A549 (cell line): ENCODE results near the gene SDS. TPM values are rescaled to one million over a fixed set of nuclear protein-coding genes. Genes with fewer than 3 reads are reported as not detected.

Experiments
- ATAC-seq, 2 experiments: fragments of 200-7000 bp in 1 of 2; fragments of >200 bp in 1 of 2; cut with Nextera tagmentation in 1 of 2; cut with Tn5 transposase in 1 of 2; 3 replicates each; pipeline versions ENCODE4 v1.8.0 to v1.9.1; 2018 to 2020; ENCODE audit warnings: mild to moderate bottlenecking in 1 of 2, moderate library complexity in 1 of 2
- CTCF ChIA-PET: fragments of 300-600 bp; sonication (Branson Sonifier 250); formaldehyde crosslinking; extraction: SDS; loops from one replicate; lab custom pipeline; 2021; ENCODE audit warnings: antibody characterized with exemption, inconsistent platforms; lab: Yijun Ruan, JAX
- POLR2A ChIA-PET: fragments of 350-600 bp; formaldehyde crosslinking; extraction: SDS; loops from one replicate; lab custom pipeline; 2021; ENCODE audit warnings: antibody characterized with exemption, inconsistent platforms; lab: Yijun Ruan, JAX
- DNase-seq, 2 experiments: peaks; one replicate each; pipeline versions ENCODE4 v3.0.0 to v3.0.0-alpha.2; 2011 to 2016; ENCODE audit warnings: low read depth in 1 of 2, low spot score in 1 of 2
- FAIRE-seq: peaks from 2 replicates; lab custom pipeline; 2011; peaks lifted over from hg19 to GRCh38; lab: Jason Lieb, UNC
- H3K27ac ChIP-seq, 2 experiments: fragments of >200 bp; sonication (Bioruptor Twin); formaldehyde crosslinking; 3 replicates each; pipeline ENCODE4 v1.5.1; 2016 to 2017
- H3K4me1 ChIP-seq: fragments of >200 bp; sonication (Bioruptor Twin); formaldehyde crosslinking; 3 replicates; pipeline ENCODE4 v1.6.1; 2016
- H3K4me2 ChIP-seq: fragments of >200 bp; sonication (Bioruptor Twin); formaldehyde crosslinking; 3 replicates; pipeline ENCODE4 v1.6.1; 2016
- H3K4me3 ChIP-seq: fragments of >200 bp; sonication (Bioruptor Twin); formaldehyde crosslinking; 3 replicates; pipeline ENCODE4 v1.5.1; 2016
- H3K9me3 ChIP-seq: fragments of >200 bp; sonication (Bioruptor Twin); formaldehyde crosslinking; 3 replicates; pipeline ENCODE4 v1.6.1; 2016
- CTCF ChIP-seq: fragments of >200 bp; sonication (Bioruptor Twin); formaldehyde crosslinking; IDR thresholded peaks from 3 replicates; pipeline ENCODE4 v1.5.1; 2016
- EP300 ChIP-seq, 2 experiments: fragments of >200 bp; sonication (Bioruptor Twin); formaldehyde crosslinking; IDR thresholded peaks; 2 replicates in 1 of 2; 3 replicates in 1 of 2; pipeline ENCODE4 v1.6.1; 2016 to 2017
- FOSL2 ChIP-seq, 2 experiments: fragments of 450-650 bp in 1 of 2; fragments of >200 bp in 1 of 2; sonication (Bioruptor Twin) in 1 of 2; formaldehyde crosslinking; IDR thresholded peaks; 2 replicates each; pipeline versions ENCODE4 v1.5.0 to v1.6.1; 2016 to 2020; ENCODE audit warnings: mild to moderate bottlenecking in 1 of 2, moderate library complexity in 1 of 2
- GATA3 ChIP-seq: IDR thresholded peaks from 2 replicates; pipeline ENCODE4 v1.6.1; 2012; ENCODE audit warnings: borderline replicate concordance
- JUN ChIP-seq, 2 experiments: fragments of >200 bp; sonication (Bioruptor Twin); formaldehyde crosslinking; IDR thresholded peaks; 2 replicates in 1 of 2; 3 replicates in 1 of 2; pipeline ENCODE4 v1.6.1; 2016 to 2017
- JUNB ChIP-seq: fragments of >200 bp; sonication (Bioruptor Twin); formaldehyde crosslinking; IDR thresholded peaks from 2 replicates; pipeline ENCODE4 v1.6.1; 2016
- MAX ChIP-seq: IDR thresholded peaks from 2 replicates; pipeline ENCODE4 v1.6.1; 2012
- PHF8 ChIP-seq: fragments of 200-600 bp; sonication (generic); IDR thresholded peaks from 2 replicates; pipeline ENCODE4 v1.6.1; 2016; ENCODE audit warnings: low read depth, mild to moderate bottlenecking, antibody characterized with exemption, moderate library complexity, borderline replicate concordance
- POLR2A ChIP-seq: IDR thresholded peaks from 2 replicates; pipeline ENCODE4 v1.6.1; 2012; ENCODE audit warnings: mild to moderate bottlenecking, low read length
- RAD21 ChIP-seq, 2 experiments: fragments of >200 bp in 1 of 2; sonication (Bioruptor Twin) in 1 of 2; formaldehyde crosslinking in 1 of 2; IDR thresholded peaks in 1 of 2; conservative IDR thresholded peaks in 1 of 2; 2 replicates in 1 of 2; 3 replicates in 1 of 2; pipeline ENCODE4 v1.6.1; 2012 to 2018; ENCODE audit warnings: inconsistent platforms in 1 of 2
- SMC3 ChIP-seq: fragments of >200 bp; sonication (Bioruptor Twin); formaldehyde crosslinking; IDR thresholded peaks from 3 replicates; pipeline ENCODE4 v1.6.1; 2018; ENCODE audit warnings: inconsistent platforms
- ZFP36 ChIP-seq: fragments of 450-650 bp; IDR thresholded peaks from 2 replicates; pipeline ENCODE4 v1.6.1; 2014; ENCODE audit warnings: borderline replicate concordance; ENCODE audit not compliant: partially characterized antibody
- WGBS: methylation state at CpG from one replicate; pipeline ENCODE4 v1.1.6; 2017; ENCODE audit errors: missing lambda C conversion rate; 5-methylcytosine and 5-hydroxymethylcytosine counted together
- polyA plus RNA-seq, 4 experiments: library from polyadenylated mRNA; depleted of rRNA in 3 of 4; stranded (reverse); fragments of >200 nt; fragmentation: RNase III in 1 of 4; extraction: RNeasy Plus Mini Kit Qiagen cat#74134 plus additional on column Dnase treatment in 1 of 4; gene quantifications; 2 replicates in 3 of 4; 3 replicates in 1 of 4; pipeline ENCODE4 v1.2.3, GENCODE V29; 2011 to 2017
- TF ChIP-seq, protein P1 (sequence below): IDR thresholded peaks from 2 replicates; pipeline ENCODE4 v1.6.1; 2012; ENCODE audit warnings: low read depth, borderline replicate concordance

Gene SDS
- polyA plus RNA-seq, 2 of the 4 experiments (the other 2 are of a cell fraction): 3.9 to 7.3 TPM

DNA sequence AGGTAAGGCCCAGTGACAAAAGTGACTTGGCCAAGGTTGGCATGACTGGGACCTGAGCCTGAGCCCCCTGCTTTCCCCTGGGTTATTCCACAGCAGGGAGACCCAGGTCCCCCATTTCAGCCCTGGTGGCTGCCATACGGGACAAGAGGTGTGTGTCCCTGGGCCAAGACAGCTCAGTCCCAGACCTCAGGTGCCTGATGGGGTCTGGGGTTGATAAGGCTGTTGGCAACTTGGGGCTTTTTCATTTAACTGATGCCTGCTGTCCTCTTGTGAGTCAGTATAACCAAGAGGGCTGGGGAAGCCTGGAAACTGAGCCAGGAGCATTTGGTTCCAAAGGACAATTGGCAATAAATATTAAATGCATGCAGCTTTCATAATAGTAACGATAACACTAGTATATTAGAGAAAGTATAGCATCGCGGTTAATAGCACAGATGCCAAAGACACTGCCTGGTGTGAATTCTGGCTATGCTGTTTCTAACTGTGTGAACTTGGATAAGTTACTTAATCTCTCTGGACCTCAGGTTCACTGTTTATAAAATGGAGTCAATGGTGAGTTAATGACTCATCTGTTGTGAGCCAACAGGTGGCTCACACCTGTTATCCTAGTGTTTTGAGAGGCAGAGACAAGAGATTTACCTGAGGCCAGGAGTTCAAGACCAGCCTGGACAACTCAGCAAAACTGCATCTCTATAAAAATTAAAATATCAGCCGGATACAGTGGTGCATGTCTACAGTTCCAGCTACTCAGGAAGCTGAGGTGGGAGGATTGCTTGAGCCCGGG, 19.4 kb upstream of the SDS start:
- H3K4me3 ChIP-seq: peak overlapping the region; percentile 62
- CTCF ChIA-PET: interaction anchor here (1.1 to 2.2 kb wide), 3 partner anchors 9 to 227 kb away, joined by 3 to 14 read pairs (median 3); no protein-coding TSS in a partner anchor
- TF ChIP-seq, protein P1, sequence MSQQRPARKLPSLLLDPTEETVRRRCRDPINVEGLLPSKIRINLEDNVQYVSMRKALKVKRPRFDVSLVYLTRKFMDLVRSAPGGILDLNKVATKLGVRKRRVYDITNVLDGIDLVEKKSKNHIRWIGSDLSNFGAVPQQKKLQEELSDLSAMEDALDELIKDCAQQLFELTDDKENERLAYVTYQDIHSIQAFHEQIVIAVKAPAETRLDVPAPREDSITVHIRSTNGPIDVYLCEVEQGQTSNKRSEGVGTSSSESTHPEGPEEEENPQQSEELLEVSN: no peak
- TF ChIP-seq FOSL2 (IDR thresholded peaks at IDR 0.05): no peak
- peak; percentile 52 for TF ChIP-seq FOSL2 (CRISPR knock-in tag; IDR thresholded peaks at IDR 0.05)
- peak; percentile 4 for TF ChIP-seq ZFP36
- WGBS: 78% methylated on average over 6 of the region's 6 CpGs
- no peak for FAIRE-seq
- DNase-seq: no peak
- no peak for ATAC-seq
- H3K27ac ChIP-seq: peak overlapping the region; percentile 83 to 96
- H3K9me3 ChIP-seq: no peaks in the 10 kb centered on the region
- POLR2A ChIA-PET: interaction anchor here (1.0 to 1.1 kb wide), 2 partner anchors 88 to 112 kb away, joined by 3 to 9 read pairs; partner anchors contain the start of gene SLC8B1
- H3K4me1 ChIP-seq: peaks cover 46% of the 10 kb centered on the region
- peak overlapping the region; percentile 77 for H3K4me2 ChIP-seq

DNA sequence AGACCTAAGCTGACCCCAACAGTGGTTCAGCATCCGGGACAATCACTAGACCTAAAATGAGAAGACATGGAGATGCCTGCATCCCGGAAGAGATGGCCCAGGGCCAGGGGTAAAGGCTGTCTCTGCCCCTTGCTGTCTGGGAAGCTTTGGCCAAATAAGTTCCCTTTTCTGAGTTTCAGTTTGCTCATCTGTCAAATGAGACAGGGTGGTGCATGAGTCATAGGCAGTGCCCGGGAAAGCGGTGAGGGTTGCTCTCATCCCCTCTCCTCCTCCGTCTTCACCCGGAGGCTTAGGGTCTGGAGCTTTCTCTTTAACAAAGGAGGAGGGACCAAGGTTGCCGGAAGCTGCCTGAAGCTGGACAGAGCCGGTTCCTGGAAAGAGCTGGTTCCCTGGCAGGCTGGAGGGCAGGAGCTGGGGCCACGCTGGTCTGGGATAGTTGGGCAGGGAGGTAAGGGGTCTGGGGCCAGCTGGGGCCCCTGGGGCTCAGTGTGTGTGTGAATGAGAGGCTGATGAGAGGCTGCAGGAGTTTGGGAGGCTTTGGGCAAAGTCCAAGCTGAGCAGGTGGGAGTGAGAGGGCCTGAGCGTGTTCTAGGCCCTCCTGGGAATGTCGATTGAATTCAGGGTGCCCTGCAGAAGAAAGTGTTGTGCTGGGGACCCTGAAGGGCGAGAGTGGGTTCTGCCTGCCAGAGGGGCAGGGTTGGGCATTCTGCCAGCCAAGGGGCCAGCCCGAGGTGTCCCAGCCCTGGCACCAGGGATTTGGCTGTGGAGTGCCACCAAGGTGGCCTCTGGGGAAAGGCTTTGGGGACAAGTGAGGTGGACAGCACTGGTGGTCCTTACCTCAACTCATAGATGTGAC, 18.6 kb upstream of the SDS start, which contains the start of gene SDSL:
Gene SDSL (plus strand): TSS at position 351 of the 856 bp plus-strand sequence. CDS start 5,603 bp downstream, outside the sequence.
- peak; percentile 87 to 91 for ATAC-seq
- peaks cover 54% of the 10 kb centered on the region for H3K4me1 ChIP-seq
- H3K4me2 ChIP-seq: peak within 1 kb of the TSS; percentile 77
- WGBS: 2% methylated on average over 13 of the region's 13 CpGs
- H3K9me3 ChIP-seq: no peaks in the 10 kb centered on the region
- peak; percentile 80 to 90 for DNase-seq
- H3K27ac ChIP-seq: peak within 1 kb of the TSS; percentile 83 to 96
- FAIRE-seq: peak; percentile 74
- POLR2A ChIA-PET: interaction anchor here (0.6 to 1.1 kb wide), 5 partner anchors 9 to 237 kb away, joined by 3 to 9 read pairs (median 6); partner anchors contain the start of genes DDX54, RITA1 and SLC8B1
- CTCF ChIA-PET: interaction anchor here (0.6 to 2.2 kb wide), 5 partner anchors 8 to 226 kb away, joined by 3 to 14 read pairs (median 3); no protein-coding TSS in a partner anchor
- peak within 1 kb of the TSS; percentile 62 for H3K4me3 ChIP-seq
- TF ChIP-seq FOSL2 (IDR thresholded peaks at IDR 0.05): 0 out of 2 replicates have a peak, but pooled peaks have one; percentile 52
- peak; percentile 94 for TF ChIP-seq FOSL2 (CRISPR knock-in tag; IDR thresholded peaks at IDR 0.05)
- TF ChIP-seq MAX: peak; percentile 57
- TF ChIP-seq, protein P1: peak; percentile 29; the same call in 1 of the 2 replicates
- no peak for TF ChIP-seq CTCF
- peak in 1 of 2 experiments; percentile 37; a peak in 2 of 5 replicates for TF ChIP-seq JUN (IDR thresholded peaks at IDR 0.05)
- TF ChIP-seq GATA3: peak; percentile 43; the same call in 1 of the 2 replicates
- no peak for TF ChIP-seq JUNB
- TF ChIP-seq SMC3: no peak
- peak; percentile 67 for TF ChIP-seq POLR2A
- no peak for TF ChIP-seq EP300 (IDR thresholded peaks at IDR 0.05)
- peak; percentile 32; the same call in 1 of the 2 replicates for TF ChIP-seq PHF8
- TF ChIP-seq RAD21 (conservative IDR thresholded peaks at IDR 0.05 in 1 of 2, IDR thresholded peaks at IDR 0.05 in 1 of 2): 0 out of 5 replicates have a peak, but pooled peaks of 1 of the 2 experiments have one; percentile 1
- TF ChIP-seq, all 56 proteins: peak for 8
